HepG2 (cell line): ENCODE measurements around the gene HEBP1. TPM values are rescaled to one million over a fixed set of nuclear protein-coding genes. Genes with fewer than 3 reads are reported as not detected.

ENCODE experiments used
- ATAC-seq: fragments of 200-7000 bp; cut with Tn5 transposase; 3 replicates; pipeline ENCODE4 v1.9.1; 2020; ENCODE audit warnings: mild to moderate bottlenecking, moderate library complexity
- BruUV-seq: library from RNA; stranded (reverse); fragments of 400-500 nt; replicated peaks from 2 replicates; lab custom pipeline; 2021; lab: Mats Ljungman, UMichigan
- CTCF ChIA-PET: fragments of 300-600 bp; formaldehyde crosslinking; extraction: SDS; loops from one replicate; lab custom pipeline; 2021; ENCODE audit warnings: low total read pairs, inconsistent platforms, low intra/inter-chr PET ratio; lab: Yijun Ruan, JAX
- POLR2A ChIA-PET: fragments of 350-600 bp; sonication (Branson Sonifier 250); formaldehyde crosslinking; loops from one replicate; lab custom pipeline; 2020; ENCODE audit warnings: antibody characterized with exemption, inconsistent platforms; lab: Yijun Ruan, JAX
- DNase-seq: peaks from one replicate; pipeline ENCODE4 v3.0.0-alpha.2; 2015; ENCODE audit warnings: low spot score
- FAIRE-seq: peaks from 3 replicates; lab custom pipeline; 2011; peaks lifted over from hg19 to GRCh38; lab: Jason Lieb, UNC
- H2AFZ ChIP-seq: one replicate; pipeline ENCODE4 v1.6.1; 2011; ENCODE audit warnings: low read length, inconsistent platforms
- H3K27ac ChIP-seq: fragments of 300-600 bp; 3 replicates; pipeline ENCODE4 v1.8.0; 2011; ENCODE audit warnings: mixed run types, mild to moderate bottlenecking, mixed read lengths, low read length, inconsistent platforms; ENCODE audit not compliant: insufficient read depth; ENCODE audit errors: extremely low read length
- H3K27me3 ChIP-seq, 2 experiments: fragments of 200-600 bp in 1 of 2; 2 replicates in 1 of 2; 3 replicates in 1 of 2; pipeline versions ENCODE4 v1.6.0 to v1.8.0; 2011; ENCODE audit warnings: low read length in 2 of 2, mild to moderate bottlenecking in 2 of 2, moderate library complexity in 2 of 2, inconsistent platforms in 1 of 2; ENCODE audit not compliant: insufficient read depth in 2 of 2, control insufficient read depth in 1 of 2
- H3K36me3 ChIP-seq, 2 experiments: fragments of 200-600 bp in 1 of 2; replicated peaks in 1 of 2; 2 replicates in 1 of 2; 3 replicates in 1 of 2; pipeline versions ENCODE4 v1.5.1 to v1.8.0; 2011; ENCODE audit warnings: low read length in 2 of 2, inconsistent platforms in 1 of 2; ENCODE audit not compliant: insufficient read depth in 2 of 2, control insufficient read depth in 1 of 2
- H3K4me1 ChIP-seq: 2 replicates; pipeline ENCODE4 v1.5.1; 2012; ENCODE audit warnings: low read length, inconsistent platforms; ENCODE audit not compliant: insufficient read depth
- H3K4me2 ChIP-seq: 2 replicates; pipeline ENCODE4 v1.6.0; 2011; ENCODE audit warnings: low read depth, low read length, inconsistent platforms
- H3K4me3 ChIP-seq, 3 experiments: fragments of 200-600 bp in 1 of 3; sonication (generic), shearing (Covaris generic) in 1 of 3; replicated peaks in 1 of 3; 2 replicates each; pipeline ENCODE4 v1.5.1; 2011 to 2016; ENCODE audit warnings: low read length in 3 of 3, inconsistent platforms in 2 of 3, low read depth in 2 of 3, mild to moderate bottlenecking in 2 of 3, control low read depth in 1 of 3, mixed read lengths in 1 of 3; ENCODE audit not compliant: insufficient read depth in 1 of 3
- H3K79me2 ChIP-seq: one replicate; pipeline ENCODE4 v1.6.1; 2011; ENCODE audit warnings: low read length, inconsistent platforms; ENCODE audit not compliant: insufficient read depth
- H3K9ac ChIP-seq: 2 replicates; pipeline ENCODE4 v1.6.0; 2011; ENCODE audit warnings: mild to moderate bottlenecking, low read depth, low read length, inconsistent platforms; ENCODE audit not compliant: insufficient read depth
- H3K9me3 ChIP-seq: 2 replicates; pipeline ENCODE4 v1.5.1; 2012; ENCODE audit warnings: mild to moderate bottlenecking, low read length
- H4K20me1 ChIP-seq: 2 replicates; pipeline ENCODE4 v1.6.0; 2011; ENCODE audit warnings: inconsistent platforms, mild to moderate bottlenecking, low read length, moderate library complexity; ENCODE audit not compliant: insufficient read depth
- BORCS8-MEF2B ChIP-seq: sonication (generic); formaldehyde crosslinking; IDR thresholded peaks from 2 replicates; pipeline ENCODE4 v1.8.0; 2022; ENCODE audit warnings: mild to moderate bottlenecking, missing genetic modification reagents
- TRIM24 ChIP-seq: sonication (generic); formaldehyde crosslinking; IDR thresholded peaks from 2 replicates; pipeline ENCODE4 v1.8.0; 2022; ENCODE audit warnings: mild to moderate bottlenecking, missing genetic modification reagents
- ZBTB38 ChIP-seq: sonication (generic); formaldehyde crosslinking; IDR thresholded peaks from 2 replicates; pipeline ENCODE4 v1.5.1; 2020; ENCODE audit warnings: mild to moderate bottlenecking, missing genetic modification reagents
- ZFP1 ChIP-seq: IDR thresholded peaks from 2 replicates; pipeline ENCODE4 v1.6.1; 2016
- ZNF709 ChIP-seq: sonication (generic); formaldehyde crosslinking; IDR thresholded peaks from 2 replicates; pipeline ENCODE4 v1.5.0; 2020; ENCODE audit warnings: mild to moderate bottlenecking, missing genetic modification reagents
- ZNF782 ChIP-seq: sonication (generic); formaldehyde crosslinking; IDR thresholded peaks from 2 replicates; pipeline ENCODE4 v1.4.0; 2020; ENCODE audit warnings: missing genetic modification reagents, mild to moderate bottlenecking, borderline replicate concordance
- WGBS: methylation state at CpG from one replicate; pipeline ENCODE4 v1.1.6; 2017; ENCODE audit warnings: low lambda C conversion rate; 5-methylcytosine and 5-hydroxymethylcytosine counted together
- in situ Hi-C: cut with HindIII; loops from 2 replicates; pipeline ENCODE4 v1.10.0; 2017; ENCODE audit warnings: low pct_unique_long_range_greater_than_20kb; ENCODE audit not compliant: extremely low pct_ligation_motif_present
- intact Hi-C: fragments of 100-400 bp; cut with micrococcal nuclease; formaldehyde crosslinking; loops from one replicate; pipeline ENCODE4 v1.10.0; 2022; ENCODE audit not compliant: unreplicated experiment
- polyA plus RNA-seq, 8 experiments: library from polyadenylated mRNA; depleted of rRNA in 3 of 8; stranded (reverse) in 7 of 8; unstranded in 1 of 8; fragments of >200 nt; fragmentation: Illumina TruSeq in 4 of 8; extraction: Trizol in 4 of 8; gene quantifications; 2 replicates each; pipeline versions ENCODE4 v1.2.1 to v1.2.3, GENCODE V29; 2011 to 2016; ENCODE audit warnings: low read depth in 4 of 8, missing spikeins in 1 of 8, mixed read lengths in 1 of 8; ENCODE audit not compliant: insufficient read depth in 1 of 8
- total RNA-seq, 5 experiments: library from RNA; depleted of rRNA; stranded (reverse); fragments of >200 nt; fragmentation: Illumina TruSeq; extraction: Trizol; gene quantifications; 2 replicates each; pipeline ENCODE4 v1.2.3, GENCODE V29; 2016; ENCODE audit warnings: low read depth in 1 of 5
- TF ChIP-seq, protein P1 (sequence below): sonication (generic); formaldehyde crosslinking; IDR thresholded peaks from 2 replicates; pipeline ENCODE4 v1.9.0; 2021; ENCODE audit warnings: missing genetic modification reagents, borderline replicate concordance
- TF ChIP-seq, protein P2 (sequence below): sonication (generic); formaldehyde crosslinking; IDR thresholded peaks from 2 replicates; pipeline ENCODE4 v1.9.0; 2021; ENCODE audit warnings: mild to moderate bottlenecking, missing genetic modification reagents
- TF ChIP-seq, protein P3 (sequence below): sonication (generic); IDR thresholded peaks from 2 replicates; pipeline ENCODE4 v1.6.1; 2016; ENCODE audit warnings: low read depth, borderline replicate concordance
- TF ChIP-seq, protein P4 (sequence below): sonication (generic); formaldehyde crosslinking; IDR thresholded peaks from 2 replicates; pipeline ENCODE4 v1.5.0; 2020; ENCODE audit warnings: mild to moderate bottlenecking, missing genetic modification reagents, borderline replicate concordance

The HEBP1 gene
- total and polyA plus RNA-seq, 2 of the 13 experiments (the other 11 are each of a cell fraction or from before 2014, with no cell fraction given): 7.8 to 9.4 TPM

DNA sequence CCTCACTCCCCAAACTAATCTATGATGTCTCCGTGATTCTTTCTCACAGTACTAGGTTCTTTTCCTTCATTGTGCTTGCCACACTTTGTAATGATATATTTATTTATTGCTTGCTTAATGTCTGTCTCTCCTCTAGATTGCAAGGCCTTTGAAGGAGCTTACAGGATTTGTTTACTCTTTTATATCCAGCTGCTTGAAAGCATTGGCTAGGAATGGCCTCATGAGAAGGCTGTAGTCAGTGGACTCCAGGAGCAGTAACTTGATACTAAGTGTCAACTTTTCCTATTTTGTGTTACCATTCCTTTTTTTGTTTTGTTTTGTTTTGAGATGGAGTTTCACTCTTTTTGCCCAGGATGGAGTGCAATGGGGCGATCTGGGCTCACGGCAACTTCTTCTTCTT is 36.8 kb upstream of the HEBP1 start:
- H3K9ac ChIP-seq: no peak overlapping the region
- H3K4me2 ChIP-seq: no peak overlapping the region
- H3K4me3 ChIP-seq: no peak overlapping the region
- H4K20me1 ChIP-seq: no peaks in the 10 kb centered on the region
- H3K36me3 ChIP-seq: no peaks in the 10 kb centered on the region
- intact Hi-C loops (no loop called here), in situ Hi-C loops (no loop called here)
- POLR2A ChIA-PET: no interaction called here
- H2AFZ ChIP-seq: no peak overlapping the region
- FAIRE-seq (no peak), DNase-seq (no peak), ATAC-seq (no peak)
- H3K27ac ChIP-seq: no peak overlapping the region
- no peaks in the 10 kb centered on the region for H3K4me1 ChIP-seq
- BruUV-seq: no TSS peak
- WGBS: 62% methylated on average over 3 of the region's 3 CpGs
- H3K9me3 ChIP-seq: no peaks in the 10 kb centered on the region
- CTCF ChIA-PET: no interaction called here
- H3K79me2 ChIP-seq: no peaks in the 10 kb centered on the region
- H3K27me3 ChIP-seq: peaks cover 0 to 22% of the 10 kb centered on the region in 2 experiments; a peak in 4 of 5 replicates
- TF ChIP-seq, protein P1, sequence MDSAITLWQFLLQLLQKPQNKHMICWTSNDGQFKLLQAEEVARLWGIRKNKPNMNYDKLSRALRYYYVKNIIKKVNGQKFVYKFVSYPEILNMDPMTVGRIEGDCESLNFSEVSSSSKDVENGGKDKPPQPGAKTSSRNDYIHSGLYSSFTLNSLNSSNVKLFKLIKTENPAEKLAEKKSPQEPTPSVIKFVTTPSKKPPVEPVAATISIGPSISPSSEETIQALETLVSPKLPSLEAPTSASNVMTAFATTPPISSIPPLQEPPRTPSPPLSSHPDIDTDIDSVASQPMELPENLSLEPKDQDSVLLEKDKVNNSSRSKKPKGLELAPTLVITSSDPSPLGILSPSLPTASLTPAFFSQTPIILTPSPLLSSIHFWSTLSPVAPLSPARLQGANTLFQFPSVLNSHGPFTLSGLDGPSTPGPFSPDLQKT: no peak
- TF ChIP-seq ZFP1 (CRISPR knock-in tag): no peak
- TF ChIP-seq TRIM24 (CRISPR knock-in tag): no peak
- TF ChIP-seq ZBTB38: no peak
- TF ChIP-seq, protein P2, sequence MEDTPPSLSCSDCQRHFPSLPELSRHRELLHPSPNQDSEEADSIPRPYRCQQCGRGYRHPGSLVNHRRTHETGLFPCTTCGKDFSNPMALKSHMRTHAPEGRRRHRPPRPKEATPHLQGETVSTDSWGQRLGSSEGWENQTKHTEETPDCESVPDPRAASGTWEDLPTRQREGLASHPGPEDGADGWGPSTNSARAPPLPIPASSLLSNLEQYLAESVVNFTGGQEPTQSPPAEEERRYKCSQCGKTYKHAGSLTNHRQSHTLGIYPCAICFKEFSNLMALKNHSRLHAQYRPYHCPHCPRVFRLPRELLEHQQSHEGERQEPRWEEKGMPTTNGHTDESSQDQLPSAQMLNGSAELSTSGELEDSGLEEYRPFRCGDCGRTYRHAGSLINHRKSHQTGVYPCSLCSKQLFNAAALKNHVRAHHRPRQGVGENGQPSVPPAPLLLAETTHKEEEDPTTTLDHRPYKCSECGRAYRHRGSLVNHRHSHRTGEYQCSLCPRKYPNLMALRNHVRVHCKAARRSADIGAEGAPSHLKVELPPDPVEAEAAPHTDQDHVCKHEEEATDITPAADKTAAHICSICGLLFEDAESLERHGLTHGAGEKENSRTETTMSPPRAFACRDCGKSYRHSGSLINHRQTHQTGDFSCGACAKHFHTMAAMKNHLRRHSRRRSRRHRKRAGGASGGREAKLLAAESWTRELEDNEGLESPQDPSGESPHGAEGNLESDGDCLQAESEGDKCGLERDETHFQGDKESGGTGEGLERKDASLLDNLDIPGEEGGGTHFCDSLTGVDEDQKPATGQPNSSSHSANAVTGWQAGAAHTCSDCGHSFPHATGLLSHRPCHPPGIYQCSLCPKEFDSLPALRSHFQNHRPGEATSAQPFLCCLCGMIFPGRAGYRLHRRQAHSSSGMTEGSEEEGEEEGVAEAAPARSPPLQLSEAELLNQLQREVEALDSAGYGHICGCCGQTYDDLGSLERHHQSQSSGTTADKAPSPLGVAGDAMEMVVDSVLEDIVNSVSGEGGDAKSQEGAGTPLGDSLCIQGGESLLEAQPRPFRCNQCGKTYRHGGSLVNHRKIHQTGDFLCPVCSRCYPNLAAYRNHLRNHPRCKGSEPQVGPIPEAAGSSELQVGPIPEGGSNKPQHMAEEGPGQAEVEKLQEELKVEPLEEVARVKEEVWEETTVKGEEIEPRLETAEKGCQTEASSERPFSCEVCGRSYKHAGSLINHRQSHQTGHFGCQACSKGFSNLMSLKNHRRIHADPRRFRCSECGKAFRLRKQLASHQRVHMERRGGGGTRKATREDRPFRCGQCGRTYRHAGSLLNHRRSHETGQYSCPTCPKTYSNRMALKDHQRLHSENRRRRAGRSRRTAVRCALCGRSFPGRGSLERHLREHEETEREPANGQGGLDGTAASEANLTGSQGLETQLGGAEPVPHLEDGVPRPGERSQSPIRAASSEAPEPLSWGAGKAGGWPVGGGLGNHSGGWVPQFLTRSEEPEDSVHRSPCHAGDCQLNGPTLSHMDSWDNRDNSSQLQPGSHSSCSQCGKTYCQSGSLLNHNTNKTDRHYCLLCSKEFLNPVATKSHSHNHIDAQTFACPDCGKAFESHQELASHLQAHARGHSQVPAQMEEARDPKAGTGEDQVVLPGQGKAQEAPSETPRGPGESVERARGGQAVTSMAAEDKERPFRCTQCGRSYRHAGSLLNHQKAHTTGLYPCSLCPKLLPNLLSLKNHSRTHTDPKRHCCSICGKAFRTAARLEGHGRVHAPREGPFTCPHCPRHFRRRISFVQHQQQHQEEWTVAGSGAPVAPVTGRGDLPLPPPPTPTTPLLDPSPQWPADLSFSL (CRISPR knock-in tag): no peak
- TF ChIP-seq, protein P3, sequence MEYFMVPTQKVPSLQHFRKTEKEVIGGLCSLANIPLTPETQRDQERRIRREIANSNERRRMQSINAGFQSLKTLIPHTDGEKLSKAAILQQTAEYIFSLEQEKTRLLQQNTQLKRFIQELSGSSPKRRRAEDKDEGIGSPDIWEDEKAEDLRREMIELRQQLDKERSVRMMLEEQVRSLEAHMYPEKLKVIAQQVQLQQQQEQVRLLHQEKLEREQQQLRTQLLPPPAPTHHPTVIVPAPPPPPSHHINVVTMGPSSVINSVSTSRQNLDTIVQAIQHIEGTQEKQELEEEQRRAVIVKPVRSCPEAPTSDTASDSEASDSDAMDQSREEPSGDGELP: no peak
- TF ChIP-seq, protein P4, sequence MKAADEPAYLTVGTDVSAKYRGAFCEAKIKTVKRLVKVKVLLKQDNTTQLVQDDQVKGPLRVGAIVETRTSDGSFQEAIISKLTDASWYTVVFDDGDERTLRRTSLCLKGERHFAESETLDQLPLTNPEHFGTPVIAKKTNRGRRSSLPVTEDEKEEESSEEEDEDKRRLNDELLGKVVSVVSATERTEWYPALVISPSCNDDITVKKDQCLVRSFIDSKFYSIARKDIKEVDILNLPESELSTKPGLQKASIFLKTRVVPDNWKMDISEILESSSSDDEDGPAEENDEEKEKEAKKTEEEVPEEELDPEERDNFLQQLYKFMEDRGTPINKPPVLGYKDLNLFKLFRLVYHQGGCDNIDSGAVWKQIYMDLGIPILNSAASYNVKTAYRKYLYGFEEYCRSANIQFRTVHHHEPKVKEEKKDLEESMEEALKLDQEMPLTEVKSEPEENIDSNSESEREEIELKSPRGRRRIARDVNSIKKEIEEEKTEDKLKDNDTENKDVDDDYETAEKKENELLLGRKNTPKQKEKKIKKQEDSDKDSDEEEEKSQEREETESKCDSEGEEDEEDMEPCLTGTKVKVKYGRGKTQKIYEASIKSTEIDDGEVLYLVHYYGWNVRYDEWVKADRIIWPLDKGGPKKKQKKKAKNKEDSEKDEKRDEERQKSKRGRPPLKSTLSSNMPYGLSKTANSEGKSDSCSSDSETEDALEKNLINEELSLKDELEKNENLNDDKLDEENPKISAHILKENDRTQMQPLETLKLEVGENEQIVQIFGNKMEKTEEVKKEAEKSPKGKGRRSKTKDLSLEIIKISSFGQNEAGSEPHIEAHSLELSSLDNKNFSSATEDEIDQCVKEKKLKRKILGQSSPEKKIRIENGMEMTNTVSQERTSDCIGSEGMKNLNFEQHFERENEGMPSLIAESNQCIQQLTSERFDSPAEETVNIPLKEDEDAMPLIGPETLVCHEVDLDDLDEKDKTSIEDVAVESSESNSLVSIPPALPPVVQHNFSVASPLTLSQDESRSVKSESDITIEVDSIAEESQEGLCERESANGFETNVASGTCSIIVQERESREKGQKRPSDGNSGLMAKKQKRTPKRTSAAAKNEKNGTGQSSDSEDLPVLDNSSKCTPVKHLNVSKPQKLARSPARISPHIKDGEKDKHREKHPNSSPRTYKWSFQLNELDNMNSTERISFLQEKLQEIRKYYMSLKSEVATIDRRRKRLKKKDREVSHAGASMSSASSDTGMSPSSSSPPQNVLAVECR (CRISPR knock-in tag): no peak
- TF ChIP-seq ZNF709: no peak
- no peak for TF ChIP-seq ZNF782 (CRISPR knock-in tag)
- TF ChIP-seq BORCS8-MEF2B (CRISPR knock-in tag): no peak
